Fibroblast of peridontal ligament (primary cell): ENCODE data around the gene CYBC1.

ENCODE experiments used
- DNase-seq: peaks from one replicate; pipeline ENCODE4 v3.0.0-alpha.2; 2010; ENCODE audit errors: extremely low read depth

The CYBC1 gene

GRCh38 chr17:82447876-82448275 is 2.7 kb downstream of the CYBC1 start:
- no peak for DNase-seq

- DNase-seq, result no peak
Measured at GRCh38 chr17:82446649-82447048, 3.9 kb downstream of the CYBC1 start.

- DNase-seq, result no peak
Measured at GRCh38 chr17:82446124-82446523, 4.4 kb downstream of the CYBC1 start.

- DNase-seq, result no peak
Measured at GRCh38 chr17:82445542-82445941, 5.0 kb downstream of the CYBC1 start.

GRCh38 chr17:82444941-82445521 is 5.5 kb downstream of the CYBC1 start:
- DNase-seq, result no peak

GRCh38 chr17:82444284-82444893 is 6.2 kb downstream of the CYBC1 start:
- DNase-seq, result no peak

GRCh38 chr17:82443465-82444283 is 6.9 kb downstream of the CYBC1 start:
- no peak for DNase-seq

GRCh38 chr17:82442643-82443464 is 7.7 kb downstream of the CYBC1 start:
- no peak for DNase-seq

- no peak for DNase-seq
Measured at GRCh38 chr17:82441691-82442487, 8.7 kb downstream of the CYBC1 start.

GRCh38 chr17:82440991-82441627 is 9.4 kb downstream of the CYBC1 start:
- DNase-seq, result no peak

- DNase-seq, result no peak
Measured at GRCh38 chr17:82440469-82440981, 10.0 kb downstream of the CYBC1 start.

GRCh38 chr17:82439829-82440365 is 10.7 kb downstream of the CYBC1 start:
- no peak for DNase-seq

- no peak for DNase-seq
Measured at GRCh38 chr17:82439194-82439828, 11.2 kb downstream of the CYBC1 start.

- no peak for DNase-seq
Measured at GRCh38 chr17:82438401-82439193, 12.0 kb downstream of the CYBC1 start.

- no peak for DNase-seq
Measured at GRCh38 chr17:82437325-82437668, 13.3 kb downstream of the CYBC1 start.

- no peak for DNase-seq
Measured at GRCh38 chr17:82436601-82437324, 13.8 kb downstream of the CYBC1 start.

GRCh38 chr17:82435601-82436583 is 14.7 kb downstream of the CYBC1 start:
- no peak for DNase-seq
